Hindlimb muscle (tissue), 1 donor: ENCODE results near the gene TAB3. TPM values are rescaled to one million over a fixed set of nuclear protein-coding genes. Genes with fewer than 3 reads are reported as not detected.

Experiments used
- DNase-seq: peaks from one replicate; pipeline ENCODE4 v3.0.0-alpha.2; 2013
- polyA plus RNA-seq: library from polyadenylated mRNA; unstranded; fragments of 120-200 nt; gene quantifications from one replicate; pipeline ENCODE4 v1.2.1, GENCODE V29; 2013; ENCODE audit not compliant: insufficient read length

TAB3 gene, protein sequence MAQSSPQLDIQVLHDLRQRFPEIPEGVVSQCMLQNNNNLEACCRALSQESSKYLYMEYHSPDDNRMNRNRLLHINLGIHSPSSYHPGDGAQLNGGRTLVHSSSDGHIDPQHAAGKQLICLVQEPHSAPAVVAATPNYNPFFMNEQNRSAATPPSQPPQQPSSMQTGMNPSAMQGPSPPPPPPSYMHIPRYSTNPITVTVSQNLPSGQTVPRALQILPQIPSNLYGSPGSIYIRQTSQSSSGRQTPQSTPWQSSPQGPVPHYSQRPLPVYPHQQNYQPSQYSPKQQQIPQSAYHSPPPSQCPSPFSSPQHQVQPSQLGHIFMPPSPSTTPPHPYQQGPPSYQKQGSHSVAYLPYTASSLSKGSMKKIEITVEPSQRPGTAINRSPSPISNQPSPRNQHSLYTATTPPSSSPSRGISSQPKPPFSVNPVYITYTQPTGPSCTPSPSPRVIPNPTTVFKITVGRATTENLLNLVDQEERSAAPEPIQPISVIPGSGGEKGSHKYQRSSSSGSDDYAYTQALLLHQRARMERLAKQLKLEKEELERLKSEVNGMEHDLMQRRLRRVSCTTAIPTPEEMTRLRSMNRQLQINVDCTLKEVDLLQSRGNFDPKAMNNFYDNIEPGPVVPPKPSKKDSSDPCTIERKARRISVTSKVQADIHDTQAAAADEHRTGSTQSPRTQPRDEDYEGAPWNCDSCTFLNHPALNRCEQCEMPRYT
- polyA plus RNA-seq, result 12.9 TPM

DNA sequence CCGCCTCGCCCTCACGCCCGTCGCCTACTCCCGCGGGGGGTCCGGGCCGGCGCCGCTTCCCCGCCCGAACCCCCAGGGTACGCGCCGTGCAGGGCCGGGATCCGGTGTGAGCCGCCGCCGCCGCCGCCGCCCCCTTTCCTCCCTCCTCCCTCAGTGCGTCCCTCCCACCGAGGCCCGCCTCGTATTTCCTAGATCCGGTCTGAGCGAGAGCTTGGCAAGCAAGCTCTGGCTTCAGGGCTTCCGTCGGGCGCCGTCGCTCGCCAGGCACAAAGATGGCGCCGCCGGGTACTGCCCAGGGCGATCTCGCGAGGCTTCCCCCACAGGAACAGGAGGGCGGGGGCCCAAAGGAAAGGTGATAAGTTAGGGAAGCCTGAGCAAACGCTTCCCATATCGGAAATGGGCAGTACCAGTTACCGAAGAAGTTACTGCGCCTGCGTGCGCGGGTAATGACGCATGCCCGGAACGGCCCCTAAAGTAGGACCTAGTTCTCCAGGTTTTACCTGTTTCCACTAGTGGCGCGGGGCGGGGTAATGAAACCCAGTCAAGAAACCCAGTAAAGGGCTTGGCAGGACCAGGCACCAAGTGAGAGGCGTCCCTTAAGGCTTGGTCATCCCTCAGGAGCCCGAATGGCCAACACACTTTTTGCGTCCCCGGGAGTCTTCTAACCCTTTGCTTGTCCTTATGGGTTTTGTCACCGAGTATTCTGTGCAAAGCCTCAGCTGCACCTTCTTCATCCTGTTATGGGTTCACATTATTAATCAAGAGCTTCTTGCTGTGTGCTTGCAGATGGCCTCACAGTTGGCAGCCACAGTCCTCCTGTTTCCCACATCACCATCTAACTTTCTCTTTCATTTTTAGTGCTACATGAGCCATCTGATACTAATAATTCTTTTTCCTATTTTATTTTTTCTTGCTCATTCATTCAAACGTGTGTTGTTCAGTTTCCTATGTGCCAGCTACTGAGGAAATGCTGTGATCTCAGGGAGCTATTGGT is at the start of gene TAB3:
TAB3 (minus strand) TSS at position 108 of the 994 bp plus-strand sequence. CDS start 29,666 bp downstream, outside the sequence.
- DNase-seq, result peak; percentile 91

DNA sequence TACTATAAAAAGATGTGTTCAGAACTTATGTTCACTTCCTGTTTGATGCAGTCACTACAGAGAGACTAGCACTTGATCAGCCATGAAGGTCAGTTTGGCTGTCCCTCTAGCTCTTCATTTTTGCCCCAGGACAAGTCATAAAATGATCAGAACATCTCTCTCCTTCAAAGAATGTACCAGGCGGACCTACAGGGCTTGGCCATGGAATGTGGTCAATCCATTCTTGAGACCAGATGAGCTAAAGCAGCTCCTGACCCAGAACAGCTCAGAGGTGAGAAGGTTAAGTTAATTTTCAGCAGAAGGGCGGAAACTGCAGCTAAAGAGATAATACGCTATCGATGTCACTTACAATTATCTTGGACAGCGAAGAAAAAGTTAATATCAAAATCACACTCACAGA is 49.2 kb upstream of the TAB3 start:
- no peak for DNase-seq

DNA sequence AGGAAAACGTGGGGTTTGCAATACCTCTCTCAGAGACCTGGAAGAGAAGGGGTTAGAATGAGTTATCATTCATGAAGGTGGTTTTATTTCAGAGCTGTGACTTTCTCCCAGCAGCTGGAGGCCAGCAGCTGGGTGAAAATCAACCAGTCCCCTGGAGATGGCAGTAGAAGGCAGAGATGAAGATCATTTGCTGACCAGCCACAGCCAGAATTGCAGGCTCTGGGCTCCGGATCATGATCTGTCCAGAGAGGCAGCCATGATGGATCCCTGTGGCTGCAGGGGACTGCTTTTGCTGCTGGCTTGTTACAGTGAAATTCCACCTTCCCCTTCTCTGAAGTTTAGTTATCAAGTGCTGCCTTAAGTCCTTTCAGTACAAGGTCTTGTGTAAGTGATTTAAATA is 46.9 kb upstream of the TAB3 start:
- DNase-seq, result no peak

DNA sequence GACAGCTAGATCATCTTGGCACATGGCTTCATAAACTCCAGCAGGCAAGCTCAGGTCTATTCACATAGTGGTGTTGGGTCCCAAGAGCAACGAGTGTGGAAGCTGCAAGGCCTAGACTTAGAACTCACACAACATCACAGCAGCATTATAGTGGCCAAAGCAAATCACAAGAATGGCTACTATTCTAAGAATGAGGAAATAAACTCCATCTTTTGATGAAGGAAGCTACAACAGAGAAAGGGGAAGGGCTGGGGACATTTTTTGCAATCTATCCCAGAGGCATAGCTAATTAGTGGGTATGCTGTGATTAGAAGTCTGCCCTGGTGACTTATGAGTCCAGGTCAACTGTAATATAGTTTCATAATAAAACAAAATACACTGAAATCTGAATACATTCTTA is 42.9 kb upstream of the TAB3 start:
- no peak for DNase-seq

DNA sequence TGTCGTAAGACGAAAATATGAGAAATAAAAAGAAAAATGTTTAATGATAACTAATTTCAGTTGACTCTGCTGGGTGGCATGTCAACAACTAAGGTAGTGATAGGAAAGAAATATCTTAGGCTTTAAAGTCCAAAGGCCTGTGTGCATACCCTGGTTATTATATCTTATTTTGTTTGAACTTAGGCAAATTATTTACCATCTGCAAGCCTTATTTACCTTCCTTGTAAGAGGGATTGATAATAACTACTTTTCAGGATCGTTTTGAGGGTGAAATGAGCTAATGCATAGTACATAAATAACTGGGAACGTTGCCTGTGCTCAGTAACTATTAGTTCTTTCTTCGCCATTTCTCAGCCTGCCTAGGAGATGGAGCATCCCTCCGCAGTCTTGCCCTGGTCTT is 41.6 kb upstream of the TAB3 start:
- no peak for DNase-seq

DNA sequence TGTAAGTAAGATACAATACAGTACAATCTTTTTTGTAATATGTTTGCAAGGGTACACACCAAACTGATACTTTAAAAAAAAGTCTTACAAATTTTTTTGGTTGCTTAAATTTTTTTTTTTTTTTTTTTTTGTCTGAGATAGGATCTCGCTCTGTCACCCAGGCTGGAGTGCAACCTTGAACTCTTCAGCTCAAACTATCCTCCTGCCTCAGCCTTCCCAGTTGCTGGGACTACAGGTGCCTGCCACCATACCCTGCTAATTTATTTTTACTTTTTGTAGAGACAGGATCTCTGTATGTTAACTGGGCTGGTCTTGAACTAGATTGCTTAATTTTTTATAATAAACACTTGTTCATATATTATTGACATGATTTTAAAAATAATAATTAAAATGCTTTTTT is 41.1 kb upstream of the TAB3 start:
- DNase-seq, result no peak

DNA sequence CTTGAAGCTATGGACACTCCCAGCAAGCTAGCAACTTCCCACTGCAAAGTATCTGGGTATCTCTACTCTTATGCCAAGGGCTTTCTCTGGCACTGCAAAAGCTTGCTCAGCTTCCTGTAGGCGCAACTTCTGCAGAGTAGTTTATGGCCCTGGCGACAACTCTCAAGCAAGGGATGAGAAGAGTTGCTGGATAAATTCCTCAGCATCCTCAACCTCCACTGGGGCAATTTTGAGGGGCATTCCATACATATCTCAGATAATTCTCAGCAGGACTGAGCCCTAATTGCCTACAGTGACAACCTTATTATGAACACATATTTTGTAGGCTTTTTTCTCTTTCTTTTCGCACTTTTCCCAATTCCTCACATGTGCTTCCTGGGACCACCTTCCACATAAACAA is 31.2 kb upstream of the TAB3 start:
- DNase-seq, result no peak

DNA sequence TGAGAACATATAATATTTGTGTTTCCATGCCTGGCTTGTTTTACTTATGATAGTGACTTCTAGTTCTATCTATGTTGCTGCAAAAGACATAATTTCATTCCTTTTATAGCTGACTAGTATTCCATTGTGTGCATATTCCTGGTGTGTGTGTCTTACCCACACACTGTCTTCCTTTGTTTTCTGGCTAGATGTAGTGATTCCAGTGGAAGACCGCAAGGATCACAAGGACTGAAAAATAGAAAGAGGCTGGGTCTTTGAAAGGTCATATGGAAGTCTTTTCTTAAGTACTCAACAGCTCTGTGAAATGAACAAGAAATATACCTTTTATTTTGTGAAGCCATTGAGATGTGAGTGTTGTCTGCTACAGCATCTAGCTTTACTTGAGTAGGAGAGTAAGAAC is 29.4 kb upstream of the TAB3 start:
- no peak for DNase-seq

DNA sequence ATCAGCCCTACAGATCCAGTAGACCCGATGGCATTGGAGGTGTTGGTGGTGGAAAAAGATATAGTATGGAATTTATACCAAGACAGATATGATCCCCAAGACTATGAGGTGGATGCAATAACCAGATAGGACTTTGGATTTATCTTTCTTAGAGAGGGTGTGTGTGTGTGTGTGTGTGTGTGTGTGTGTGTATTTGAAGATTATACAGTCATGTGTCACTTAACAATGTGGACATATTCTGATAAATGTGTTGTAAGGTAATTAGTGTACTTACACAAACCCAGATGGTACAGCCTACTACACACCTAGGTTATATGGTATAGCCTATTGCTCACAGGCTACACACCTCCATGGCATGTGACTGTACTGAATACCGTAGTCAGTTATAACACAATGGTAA is 24.4 kb upstream of the TAB3 start:
- no peak for DNase-seq

DNA sequence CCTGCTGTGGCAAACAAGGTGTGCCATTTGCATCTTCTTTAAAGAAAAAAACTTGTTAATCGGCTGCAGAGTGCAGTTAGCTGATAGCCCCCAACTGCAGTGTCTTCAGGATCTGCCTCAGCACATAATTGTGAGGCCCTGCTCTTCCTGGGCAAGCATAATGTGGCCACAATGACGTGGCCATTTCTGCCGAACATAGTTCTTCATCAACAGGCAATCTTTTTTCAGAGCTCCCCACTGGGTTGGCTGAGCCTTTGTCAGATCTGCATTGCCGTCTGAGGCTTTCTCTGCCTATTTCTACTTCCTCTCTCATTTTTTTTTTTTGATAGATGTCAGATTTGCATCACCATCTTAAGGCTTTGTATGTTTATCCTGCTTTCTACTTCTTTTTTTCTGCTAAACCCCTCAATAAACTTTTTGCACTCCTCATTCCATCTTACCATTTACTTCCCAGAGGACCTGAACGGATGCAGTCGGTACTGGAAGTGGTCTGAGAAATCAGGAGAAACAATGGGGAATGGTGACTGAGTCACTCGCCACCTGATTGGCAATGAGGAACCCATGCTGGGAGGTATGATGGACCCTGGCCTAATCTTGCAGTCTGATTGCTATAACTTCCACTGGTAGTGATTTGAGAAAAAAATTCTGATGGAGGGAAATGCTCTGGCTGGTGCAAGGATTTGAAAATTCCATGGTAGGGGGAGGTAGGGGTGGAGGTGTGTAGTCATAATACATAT is 21.2 kb upstream of the TAB3 start:
- no peak for DNase-seq

DNA sequence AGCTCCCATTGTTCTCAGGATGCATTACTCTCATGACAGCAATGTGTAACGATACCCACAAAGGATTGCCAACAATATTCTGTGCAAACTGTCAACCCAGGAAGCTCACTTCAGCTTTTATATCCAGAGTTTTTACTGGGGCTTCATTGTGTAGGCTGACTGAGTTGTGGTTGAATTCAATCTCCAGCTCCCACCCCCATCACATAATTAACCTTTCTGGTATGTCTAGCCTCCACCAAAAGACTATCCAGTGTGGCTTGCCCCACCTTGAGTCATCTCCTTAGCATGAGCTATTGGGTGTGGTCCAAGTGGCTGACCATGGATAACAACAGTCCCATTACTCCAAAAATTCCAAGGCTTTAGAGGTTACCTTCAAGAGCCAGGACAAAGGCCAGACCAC is 17.7 kb upstream of the TAB3 start:
- no peak for DNase-seq

DNA sequence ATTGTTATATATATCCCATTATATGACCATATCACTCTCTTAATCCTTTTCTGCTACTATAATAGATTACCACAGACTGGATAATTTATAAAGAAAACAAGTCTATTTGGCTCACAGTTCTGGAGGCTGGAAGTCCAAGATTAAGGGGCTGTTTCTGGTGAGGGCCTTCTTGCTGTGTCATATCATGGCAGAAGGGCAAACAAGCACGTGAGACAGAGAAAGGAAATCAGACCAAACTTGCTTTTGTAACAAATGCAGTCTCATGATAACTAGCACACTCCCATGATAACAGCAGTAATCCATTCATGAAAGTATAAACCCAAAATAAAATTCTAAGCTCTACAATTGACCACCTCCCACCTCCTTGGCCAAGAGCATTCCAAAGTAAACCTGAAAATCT is 16.3 kb upstream of the TAB3 start:
- no peak for DNase-seq

DNA sequence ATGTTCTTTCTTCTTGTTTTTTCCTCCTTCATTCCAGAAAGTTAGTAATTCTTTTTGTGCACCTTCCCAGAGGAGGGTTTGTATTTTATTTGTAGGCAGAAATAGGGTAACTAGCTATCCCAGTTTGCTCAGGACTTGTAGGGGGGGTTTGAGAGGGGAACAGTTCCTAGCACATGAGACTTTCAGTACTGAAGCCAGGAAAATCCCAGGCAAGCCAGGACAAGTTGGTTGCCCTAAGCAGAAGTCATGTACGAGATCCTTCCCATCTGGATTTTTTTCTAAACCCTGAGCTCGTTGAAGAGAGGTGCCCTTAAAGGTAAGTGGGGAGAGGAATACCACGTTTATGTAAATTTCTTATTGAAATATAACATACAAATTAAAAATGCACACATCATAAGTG is 15.6 kb upstream of the TAB3 start:
- DNase-seq, result no peak

DNA sequence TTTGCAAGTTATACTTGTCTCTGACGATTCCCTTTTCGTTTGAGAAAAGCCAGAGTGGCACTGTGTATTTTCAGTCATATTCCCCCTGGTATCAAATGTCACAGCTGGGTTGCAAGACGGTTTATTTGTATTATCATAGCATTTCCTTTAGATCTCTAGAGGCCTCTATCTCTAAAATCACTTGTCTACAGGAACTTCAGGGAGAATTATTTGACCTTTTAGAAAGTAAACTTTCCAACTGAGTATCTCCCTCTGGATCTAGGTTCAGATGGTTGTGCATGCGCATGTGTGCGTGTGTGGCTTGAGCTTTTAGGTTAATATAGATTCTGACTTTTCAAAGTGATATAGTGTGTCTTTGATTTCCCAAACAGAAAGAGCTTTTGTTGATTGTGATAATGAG is 15.1 kb upstream of the TAB3 start:
- no peak for DNase-seq

DNA sequence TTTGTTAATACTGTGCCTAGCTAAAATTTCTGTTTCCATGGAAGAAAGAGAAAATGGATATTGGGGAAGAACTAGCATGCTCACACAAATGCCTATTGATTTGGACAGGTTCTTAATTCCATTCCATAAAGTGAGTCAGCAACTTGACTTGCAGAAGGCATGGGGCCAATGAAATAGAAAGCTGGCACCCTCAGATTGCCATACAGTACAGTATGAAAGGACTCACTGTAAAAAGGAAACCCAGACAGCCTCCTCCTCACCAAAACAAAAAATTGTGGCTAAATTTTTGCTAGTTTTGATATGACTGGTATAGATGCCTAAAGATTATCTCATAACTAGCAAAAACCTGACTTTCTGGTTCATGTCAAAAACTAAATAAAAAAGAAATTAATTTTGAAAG is 11.2 kb upstream of the TAB3 start:
- DNase-seq, result no peak

DNA sequence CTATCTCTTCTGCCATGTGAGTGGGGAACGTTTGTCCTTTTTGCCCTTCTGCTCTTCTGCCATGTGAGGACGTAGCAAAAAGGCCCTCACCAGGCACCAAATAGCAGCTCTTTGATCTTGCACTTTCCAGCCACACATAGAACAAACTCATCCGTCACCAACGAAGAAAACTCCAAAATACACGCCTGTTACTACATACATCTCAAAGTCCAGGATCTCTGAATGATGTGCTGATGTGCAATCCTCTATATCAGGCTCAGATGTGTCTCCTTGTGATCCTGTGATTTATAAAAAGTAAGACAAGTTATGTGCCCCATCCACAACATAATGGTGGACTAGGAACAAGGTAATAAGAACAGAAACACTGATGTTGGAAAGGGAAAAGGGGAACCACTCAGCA is 9.8 kb upstream of the TAB3 start:
- DNase-seq, result no peak

DNA sequence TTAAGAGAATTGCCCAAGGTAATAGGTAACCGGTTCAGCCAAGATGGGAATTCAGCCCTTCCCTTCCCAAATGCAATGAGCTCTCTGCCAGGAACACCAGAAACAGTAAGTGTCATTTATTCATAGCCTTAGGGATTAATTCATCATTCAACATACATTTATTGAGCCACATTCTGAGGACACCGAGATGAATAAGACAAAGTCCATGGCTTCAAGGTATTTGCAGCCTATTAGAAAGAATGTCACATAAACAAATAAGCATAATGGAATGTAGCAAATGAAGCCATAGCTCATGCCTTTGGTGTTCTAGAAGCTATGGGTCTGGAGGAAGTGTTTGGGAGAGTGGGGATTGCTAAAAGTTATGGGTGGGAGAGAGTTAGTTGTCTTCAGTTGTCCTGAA is 6.3 kb upstream of the TAB3 start:
- no peak for DNase-seq

DNA sequence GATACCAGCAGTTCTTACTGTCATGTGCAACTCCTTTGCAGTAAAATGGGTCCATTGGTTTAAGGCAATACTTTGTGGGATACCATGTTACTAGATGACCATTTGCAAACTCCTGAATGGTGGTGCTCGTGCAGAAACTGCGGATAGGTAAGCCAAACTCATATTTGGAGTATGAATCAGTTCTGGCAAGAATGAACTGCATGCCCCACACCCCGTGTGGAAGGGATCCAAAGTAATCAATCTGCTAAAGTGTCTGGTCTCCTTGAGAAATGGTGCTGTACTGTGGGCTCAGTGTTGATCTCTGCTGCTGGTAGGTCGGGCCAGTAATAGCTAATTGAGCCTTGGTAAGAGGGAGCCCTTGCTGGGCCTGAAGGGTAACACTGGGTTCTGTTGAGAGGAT is 4.2 kb upstream of the TAB3 start:
- DNase-seq, result no peak

DNA sequence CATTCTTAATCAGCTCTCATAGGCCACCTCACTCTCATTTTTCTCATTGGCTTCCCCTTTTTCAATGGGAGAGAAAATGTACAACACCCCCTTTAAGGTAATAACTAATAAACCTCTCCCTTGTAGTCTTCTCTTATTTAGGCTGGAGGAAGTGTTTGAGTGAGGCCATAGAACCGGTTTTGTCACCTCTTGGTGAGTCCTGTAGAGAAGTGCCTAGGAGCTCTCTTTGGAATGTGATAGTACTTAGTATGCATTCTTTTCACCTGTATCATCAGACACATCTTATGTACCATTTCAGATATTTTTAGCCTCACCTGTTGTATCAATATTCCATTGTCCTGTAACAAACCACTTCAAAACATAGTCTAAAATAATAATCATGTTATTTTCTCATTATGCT is 3.5 kb upstream of the TAB3 start:
- no peak for DNase-seq

DNA sequence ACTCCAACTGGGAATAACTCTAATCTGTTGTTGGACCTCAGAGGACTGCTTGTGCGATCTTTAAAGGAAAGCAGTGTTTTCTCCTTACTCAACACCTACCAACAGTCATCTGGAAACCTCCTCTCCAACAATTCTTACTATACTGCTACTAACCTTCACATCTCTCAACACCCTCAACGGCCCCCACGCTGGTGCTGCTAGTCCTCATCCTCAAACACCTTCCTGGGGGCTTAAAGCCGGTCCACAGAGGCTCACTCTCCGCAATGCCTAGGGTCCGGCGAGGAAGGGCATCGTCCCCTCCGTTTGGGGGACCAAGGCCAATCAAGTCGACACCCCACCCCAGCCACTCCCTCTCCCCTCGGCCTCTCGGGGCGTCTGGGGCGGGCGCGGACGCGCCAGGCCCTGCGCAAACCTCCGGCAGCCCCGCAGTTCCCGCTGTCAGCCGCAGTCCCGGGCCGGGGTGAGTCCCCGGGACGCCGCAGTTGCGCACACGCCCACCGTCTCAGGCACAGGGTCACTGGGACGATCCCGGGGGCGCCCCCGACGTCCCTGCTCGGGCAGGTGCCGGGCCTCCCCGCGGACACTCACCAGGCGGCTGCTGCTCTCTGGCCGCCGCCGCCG is 418 bp downstream of the TAB3 start:
- peak; percentile 5 for DNase-seq

DNA sequence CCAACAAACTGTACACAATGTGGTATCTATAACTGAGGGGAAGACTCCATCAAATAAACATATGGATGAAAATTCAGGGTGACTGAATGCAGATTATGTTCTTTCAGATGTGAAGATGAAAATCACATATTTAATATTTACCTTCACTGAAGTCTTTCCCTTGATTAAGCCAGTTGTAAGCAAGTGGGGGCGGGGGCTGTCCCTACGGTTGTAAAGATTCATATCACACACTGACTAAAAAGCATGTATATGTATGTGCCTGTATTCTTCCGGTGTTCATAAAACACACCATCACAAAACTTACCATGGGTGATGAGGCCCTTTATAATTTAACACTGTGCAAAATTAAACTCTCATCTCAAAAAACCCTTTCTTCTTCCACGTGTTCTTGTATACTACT is 1.3 kb downstream of the TAB3 start:
- no peak for DNase-seq

DNA sequence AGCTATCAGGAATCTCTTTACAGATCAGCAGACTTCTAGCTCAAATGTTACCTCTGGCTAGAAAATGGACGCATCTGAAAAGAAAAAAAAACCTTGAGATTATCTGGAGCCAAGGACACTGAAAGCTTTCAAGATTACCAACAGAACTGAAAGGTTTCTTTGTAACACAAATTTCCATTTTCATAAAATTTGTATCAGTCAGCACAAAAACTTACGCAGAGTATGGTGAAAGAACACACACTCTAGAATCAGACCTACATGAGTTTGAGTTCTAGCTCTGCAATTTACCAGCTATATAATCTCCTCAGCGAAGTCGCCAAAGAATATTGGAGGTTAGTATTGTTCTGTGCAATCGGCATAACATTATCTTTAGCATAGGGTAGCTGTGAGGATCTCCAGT is 1.8 kb downstream of the TAB3 start:
- no peak for DNase-seq
